Inferior parietal cortex (tissue), 1 donor: ENCODE data around the gene ADAMTS2.

Experiments used
- DNase-seq: peaks from one replicate; pipeline ENCODE4 v3.0.0-alpha.2; 2016; ENCODE audit errors: extremely low spot score

The ADAMTS2 gene

GRCh38 chr5:179278546-179278945, 66.7 kb downstream of the ADAMTS2 start:
- no peak for DNase-seq

- no peak for DNase-seq
These were observed 67.1 kb downstream of the ADAMTS2 start for GRCh38 chr5:179278119-179278518.

GRCh38 chr5:179276838-179277395, 68.3 kb downstream of the ADAMTS2 start:
- no peak for DNase-seq

GRCh38 chr5:179275941-179276837, 69.1 kb downstream of the ADAMTS2 start:
- no peak for DNase-seq

GRCh38 chr5:179275381-179275878, 69.8 kb downstream of the ADAMTS2 start:
- DNase-seq = no peak

- no peak for DNase-seq
These were observed 70.6 kb downstream of the ADAMTS2 start for GRCh38 chr5:179274321-179275315.

GRCh38 chr5:179273441-179274145, 71.7 kb downstream of the ADAMTS2 start:
- DNase-seq = no peak

- no peak for DNase-seq
These were observed 72.2 kb downstream of the ADAMTS2 start for GRCh38 chr5:179273073-179273435.

GRCh38 chr5:179272326-179273072, 72.8 kb downstream of the ADAMTS2 start:
- DNase-seq = no peak

GRCh38 chr5:179271821-179272325, 73.4 kb downstream of the ADAMTS2 start:
- no peak for DNase-seq

GRCh38 chr5:179271428-179271734, 73.9 kb downstream of the ADAMTS2 start:
- no peak for DNase-seq

GRCh38 chr5:179270581-179271427, 74.5 kb downstream of the ADAMTS2 start:
- DNase-seq = no peak

GRCh38 chr5:179269781-179270543, 75.3 kb downstream of the ADAMTS2 start:
- no peak for DNase-seq

GRCh38 chr5:179268966-179269693, 76.1 kb downstream of the ADAMTS2 start:
- DNase-seq = no peak

GRCh38 chr5:179268399-179268952, 76.8 kb downstream of the ADAMTS2 start:
- DNase-seq = no peak

- no peak for DNase-seq
These were observed 77.6 kb downstream of the ADAMTS2 start for GRCh38 chr5:179267671-179268083.

GRCh38 chr5:179267071-179267670, 78.1 kb downstream of the ADAMTS2 start:
- DNase-seq = no peak
